ENCODE measurements around the gene SPATA31C2.
"Not testable (repeated sequence)": the region's sequence is repeated elsewhere in the genome, so short reads cannot be mapped to it uniquely, and the experiment has no call there.

Gene SPATA31C2

DNA sequence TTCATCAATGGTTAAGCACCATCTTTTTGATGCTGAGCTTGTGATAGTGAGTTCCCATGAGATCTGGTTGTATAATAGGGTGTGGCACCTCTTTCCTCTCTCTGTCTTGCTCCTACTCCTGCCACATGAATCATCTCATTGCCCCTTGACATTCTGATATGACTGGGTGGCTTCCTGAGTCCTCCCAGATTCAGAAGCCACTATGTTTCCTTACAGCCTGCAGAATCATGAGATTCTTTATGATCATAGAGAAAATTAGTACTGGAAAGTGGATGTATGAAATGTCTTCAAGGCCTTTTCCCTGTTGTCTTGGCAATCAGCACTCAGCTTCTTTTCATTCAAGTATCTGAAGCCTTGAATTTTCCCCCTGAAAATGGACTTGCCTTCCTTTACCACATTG, 14.9 kb downstream of the SPATA31C2 start:
- DNase-seq (ENCODE audit: low spot score): not testable (repeated sequence)

DNA sequence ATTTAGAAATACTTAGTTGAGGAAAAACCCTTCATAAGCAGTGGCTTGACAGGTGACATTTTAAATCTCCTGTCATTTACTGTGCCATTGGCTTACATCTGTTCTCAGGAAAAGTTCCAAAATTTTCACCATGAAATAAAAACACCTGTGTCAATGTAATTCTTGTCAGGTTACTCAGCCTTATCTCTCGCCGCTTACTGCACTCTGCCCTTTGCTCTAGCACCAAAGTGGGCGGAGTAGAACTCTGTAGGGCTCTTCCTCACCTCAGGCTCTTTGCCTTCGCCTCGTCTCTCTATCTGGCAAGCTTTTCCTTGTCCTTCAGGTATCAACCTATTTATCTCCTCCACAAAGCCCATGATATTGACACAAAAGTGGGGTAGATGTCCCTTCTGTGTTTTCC, 20.2 kb downstream of the SPATA31C2 start:
- DNase-seq (ENCODE audit: low spot score): peak; percentile 16

DNA sequence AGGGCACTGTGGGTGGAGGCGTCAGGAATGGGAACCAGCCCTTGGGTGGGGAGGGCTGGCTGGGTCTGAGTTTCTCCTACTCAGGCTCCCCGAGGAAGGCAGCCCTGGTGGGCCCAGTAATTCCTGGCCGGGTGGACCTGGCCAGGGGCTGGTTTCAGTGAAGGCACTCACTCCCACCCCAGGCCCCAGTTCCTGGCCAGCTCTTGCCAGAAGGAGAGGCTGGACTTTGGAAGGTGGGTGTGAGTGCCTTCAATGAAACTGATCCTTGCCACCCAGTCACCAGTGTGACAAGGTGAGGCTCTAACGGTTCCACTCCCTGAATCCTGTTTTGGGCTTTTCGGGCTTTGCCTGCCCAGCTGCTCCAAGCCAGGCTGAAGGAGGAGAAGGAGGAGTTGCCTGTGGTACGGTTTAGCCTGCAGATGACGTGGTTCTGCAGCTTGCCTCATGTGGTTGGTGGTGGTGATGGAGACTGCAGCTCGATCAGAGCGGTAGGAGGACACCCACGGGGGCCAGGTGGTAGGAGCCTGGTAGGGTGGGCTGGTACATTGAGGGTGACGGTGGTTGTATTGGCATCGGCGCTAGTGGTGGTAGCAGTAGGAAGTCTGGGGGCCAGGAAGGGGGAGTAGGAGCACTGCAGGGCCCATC, 23.2 kb downstream of the SPATA31C2 start:
- not testable (repeated sequence) for DNase-seq (ENCODE audit: low spot score)

DNA sequence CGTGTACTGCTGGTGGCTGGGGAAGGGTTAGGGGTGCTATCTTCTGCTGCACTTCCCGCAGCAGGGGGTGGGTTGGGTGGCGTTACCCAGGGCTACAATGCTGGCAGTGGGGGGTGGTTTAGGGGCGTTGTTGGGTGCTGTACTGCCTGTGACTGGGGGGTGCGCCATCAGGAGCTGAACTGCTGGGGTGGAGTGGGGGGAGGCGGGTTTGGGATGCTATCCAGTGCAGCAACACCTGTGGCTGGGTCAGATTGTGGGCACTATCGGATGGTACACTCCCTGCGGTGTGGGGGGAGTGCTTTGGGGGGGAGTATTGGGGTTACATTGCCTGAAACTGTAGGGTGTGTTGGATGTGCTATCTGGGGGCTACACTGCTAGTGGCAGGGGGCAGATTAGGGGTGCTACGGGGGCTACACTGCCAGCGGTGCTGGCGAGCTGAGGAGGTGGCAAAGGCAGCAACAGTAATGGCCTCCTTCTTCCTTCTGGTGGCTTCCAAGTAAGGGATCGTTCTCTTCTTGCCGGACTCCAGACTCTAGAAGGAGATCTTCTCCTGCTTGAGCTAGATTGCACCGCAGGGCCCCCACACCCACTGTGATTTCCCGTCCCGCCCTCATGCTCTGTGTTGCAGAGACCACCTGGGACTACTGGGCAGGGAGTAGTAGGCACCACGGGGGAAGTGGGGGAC, 23.9 kb downstream of the SPATA31C2 start:
- DNase-seq (ENCODE audit: low spot score): not testable (repeated sequence)

DNA sequence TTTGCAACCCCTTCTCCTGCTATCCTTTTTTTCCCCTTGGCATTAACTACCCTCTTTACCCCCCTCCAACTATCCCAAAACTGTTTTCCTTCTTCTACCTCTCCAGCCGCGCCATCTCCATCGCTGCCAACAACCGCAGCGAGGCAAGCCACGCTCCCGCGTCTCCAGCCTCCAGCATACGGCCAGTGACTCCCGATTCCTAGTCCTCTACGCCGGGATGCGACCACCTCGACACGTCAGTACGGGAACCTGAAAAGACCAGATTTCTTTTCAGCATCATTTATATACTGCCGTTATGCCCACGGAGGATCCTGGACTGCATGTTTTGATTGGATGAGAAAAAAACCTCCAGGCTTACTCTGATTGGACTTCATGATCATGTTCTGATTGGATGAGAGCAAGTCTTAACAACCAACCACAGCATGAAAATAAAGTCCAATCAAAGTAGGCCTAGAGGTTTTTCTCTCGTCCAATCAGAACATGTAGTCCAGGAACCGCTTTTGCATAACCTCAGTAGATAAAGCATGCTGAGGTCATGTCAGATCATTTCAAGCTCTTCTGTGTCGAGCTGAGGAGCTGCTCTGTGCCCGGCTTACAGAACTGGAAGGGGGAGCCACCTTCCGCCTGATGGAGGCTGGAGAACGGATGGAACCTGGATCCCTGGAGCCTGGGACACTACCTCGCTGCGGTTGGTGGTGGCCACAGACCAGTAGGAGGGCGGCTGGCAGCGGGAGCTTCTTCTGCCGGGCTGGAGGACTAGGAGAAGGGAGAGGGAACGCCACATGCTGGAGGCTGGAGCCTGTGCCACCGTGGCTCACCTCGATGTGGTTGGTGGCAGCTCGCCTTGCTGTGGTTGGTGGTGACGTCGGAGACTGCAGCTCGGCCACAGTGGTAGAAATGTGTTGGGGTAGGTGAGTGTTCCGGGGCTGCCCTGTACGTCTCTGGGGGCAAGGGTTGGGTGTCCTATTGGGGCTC, 24.8 kb downstream of the SPATA31C2 start:
- DNase-seq (ENCODE audit: low spot score): not testable (repeated sequence)

DNA sequence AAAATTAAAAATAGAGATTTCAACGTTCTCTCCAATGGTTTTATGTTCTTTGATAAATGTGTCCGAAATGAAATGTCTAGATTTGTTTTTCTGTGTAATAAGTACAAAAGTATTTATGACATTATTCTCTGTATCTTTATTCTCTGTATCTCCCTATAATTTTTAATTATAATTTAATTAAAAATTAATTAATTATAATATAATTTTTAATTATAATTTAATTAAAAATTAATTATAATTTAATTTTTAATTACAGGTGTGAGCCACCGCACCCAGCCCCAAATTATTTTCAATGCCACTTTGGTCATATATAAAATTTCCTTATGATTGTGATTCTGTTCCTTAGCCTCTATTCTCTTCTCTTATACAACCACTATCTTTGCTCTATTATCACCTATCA, 28.2 kb downstream of the SPATA31C2 start:
- DNase-seq (ENCODE audit: low spot score): no peak

DNA sequence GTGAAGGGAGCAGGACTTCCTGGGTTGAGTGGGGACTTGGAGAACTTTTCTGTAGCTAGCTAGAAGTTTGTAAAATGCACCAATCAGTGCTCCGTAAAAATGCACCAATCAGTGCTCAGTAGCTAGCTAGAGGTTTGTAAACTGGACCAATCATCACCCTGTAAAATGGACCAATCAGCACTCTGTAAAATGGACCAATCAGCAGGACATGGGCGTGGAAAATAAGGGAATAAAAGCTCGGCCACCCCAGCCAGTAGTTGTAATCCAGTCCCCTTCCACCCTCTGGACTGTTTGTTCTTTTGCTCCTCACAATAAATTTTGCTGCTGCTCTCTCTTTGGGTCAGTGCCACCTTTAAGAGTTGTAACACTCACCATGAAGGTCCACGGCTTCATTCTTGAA, 29.5 kb downstream of the SPATA31C2 start:
- no peak for DNase-seq (ENCODE audit: low spot score)

DNA sequence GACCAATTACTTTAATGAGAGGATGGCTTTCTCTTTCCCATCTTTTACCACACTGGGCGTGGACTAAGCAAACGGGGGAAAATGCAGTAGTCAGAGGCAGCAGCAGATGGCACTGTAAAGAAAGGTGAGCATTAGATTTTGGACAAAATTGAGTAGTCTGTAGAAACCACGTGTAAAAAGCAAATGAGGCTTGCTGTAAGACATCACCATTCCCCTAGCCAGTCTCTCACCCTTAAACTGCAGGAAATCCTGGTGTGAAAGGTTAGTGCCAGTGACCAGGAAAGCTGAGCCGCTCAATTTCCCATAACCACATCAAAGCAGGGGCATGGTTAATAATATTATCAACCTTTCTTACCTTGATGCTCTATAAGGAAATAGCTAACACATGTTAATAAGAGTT, 31.8 kb downstream of the SPATA31C2 start:
- DNase-seq (ENCODE audit: low spot score): peak; percentile 45

DNA sequence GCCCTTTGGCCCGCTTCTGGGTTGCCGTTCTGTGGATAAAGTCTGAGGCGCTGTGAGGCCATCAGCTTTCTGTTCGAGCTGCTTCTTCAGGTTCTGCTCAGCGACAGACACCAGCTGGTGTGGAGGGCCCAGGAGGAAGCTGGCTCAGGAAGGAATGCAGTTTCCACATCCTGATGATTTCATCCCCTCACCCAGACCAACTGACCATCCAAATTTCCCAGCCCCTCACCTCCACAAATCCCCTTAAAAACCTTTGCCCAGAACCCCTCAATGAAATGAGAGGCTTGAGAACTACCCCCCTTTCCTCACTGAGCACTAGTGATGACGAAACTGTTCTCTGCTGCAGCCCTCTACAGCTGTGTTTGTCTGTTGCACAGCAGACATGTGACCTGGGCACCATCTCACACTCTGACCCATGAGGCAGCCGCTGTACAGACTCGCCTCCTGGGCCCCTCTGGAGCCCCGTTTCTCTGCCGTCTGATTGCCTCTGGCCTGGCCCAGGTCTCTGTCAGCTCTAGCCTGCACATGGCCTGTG, 45.4 kb downstream of the SPATA31C2 start:
- DNase-seq (ENCODE audit: low spot score): no peak

DNA sequence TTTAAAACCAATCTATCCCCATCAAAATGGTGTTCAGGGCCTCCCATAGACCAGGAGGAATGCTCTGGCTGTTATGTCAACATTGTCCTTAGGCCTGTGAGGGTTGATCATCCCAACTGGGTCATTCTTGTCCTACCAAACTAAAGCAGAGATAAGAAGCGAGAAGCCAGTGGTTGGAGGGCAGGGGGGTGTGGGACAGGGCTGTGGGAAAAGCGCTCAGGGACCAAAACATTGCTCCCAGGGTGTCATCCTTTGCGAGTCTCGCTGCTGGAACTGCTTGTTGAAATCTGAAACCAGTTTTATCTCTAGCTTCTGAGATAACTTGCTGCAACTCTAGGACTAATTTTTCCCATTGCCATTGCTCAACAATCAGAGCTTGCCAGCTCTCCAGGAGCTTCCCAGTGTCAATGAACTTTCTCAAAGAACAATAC, 48.1 kb downstream of the SPATA31C2 start:
- no peak for DNase-seq (ENCODE audit: low spot score)

DNA sequence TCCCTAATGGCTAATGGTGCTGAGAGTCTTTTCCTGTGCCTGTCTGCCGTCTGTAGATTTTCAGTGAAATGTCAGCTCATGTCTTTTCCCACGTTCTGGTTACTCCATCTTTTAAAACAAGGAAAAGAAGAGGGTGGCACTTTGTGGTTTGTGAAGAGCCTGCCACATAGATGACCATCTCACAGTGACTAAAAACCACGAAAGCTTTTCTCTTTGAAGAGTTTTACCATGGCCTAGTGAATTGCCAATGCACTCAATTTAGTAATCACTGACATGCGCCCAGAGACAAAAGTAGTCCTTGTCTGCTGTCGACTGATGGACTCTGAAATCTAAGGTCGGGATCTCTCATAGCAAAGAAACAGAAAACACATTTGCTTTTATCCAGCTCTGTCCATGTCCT, 50.4 kb downstream of the SPATA31C2 start:
- DNase-seq (ENCODE audit: low spot score): no peak

DNA sequence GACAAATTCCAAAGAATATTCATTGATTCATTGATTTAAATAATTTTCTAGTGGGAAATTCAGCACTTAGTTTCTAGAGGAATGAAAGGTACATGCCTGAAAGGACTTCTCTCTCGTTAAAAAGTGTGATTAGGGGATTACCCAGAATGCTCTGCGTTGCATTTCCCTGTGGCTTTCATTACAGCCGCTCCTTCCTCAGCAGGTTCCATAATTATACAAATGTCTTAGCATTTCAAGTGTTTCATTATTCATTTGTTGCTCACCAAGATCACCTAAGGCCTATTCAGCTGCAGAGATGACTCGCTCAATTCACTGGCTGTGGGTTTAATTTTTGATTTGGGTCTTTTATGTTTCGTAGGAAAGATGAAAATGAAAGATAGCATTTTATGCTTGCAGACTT, 52.8 kb downstream of the SPATA31C2 start:
- no peak for DNase-seq (ENCODE audit: low spot score)

DNA sequence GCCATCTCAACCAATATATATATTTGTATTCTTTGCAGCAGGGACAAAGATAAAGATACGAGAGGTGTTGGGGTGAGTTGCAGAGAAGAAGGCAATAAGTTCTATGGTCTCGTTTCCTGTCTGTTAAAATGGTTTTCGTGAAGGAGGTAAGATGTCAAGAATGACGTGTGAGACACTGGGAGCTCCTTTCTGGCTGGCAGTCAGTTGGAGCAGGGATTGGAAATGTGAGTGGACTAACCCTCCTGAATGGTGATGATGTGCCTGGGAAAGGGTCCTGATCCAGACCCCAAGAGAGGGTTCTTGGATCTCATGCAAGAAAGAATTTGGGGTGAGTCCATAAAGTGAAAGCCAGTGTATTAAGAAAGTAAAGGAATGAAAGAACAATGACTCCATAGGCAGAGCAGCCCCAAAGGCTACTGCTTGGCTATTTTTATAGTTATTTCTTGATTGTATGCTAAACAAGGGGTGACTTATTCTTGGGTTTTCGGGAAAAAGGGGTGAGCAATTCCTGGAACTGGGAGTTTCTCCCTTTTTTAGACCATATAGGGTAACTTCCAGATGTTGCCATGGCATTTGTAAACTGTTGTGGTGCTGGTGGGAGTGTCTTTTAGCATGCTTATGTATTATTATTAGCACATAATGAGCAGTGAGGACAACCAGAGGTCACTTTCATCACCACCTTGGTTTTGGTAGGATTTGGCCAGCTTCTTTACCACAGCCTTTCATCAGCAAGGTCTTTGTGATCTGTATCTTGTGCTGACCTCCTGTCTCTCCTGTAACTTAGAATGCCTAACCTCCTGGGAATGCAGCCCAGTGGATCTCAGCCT, 53.7 kb downstream of the SPATA31C2 start:
- no peak for DNase-seq (ENCODE audit: low spot score)

Data from LoVo (cell line).